MM.1S (cell line): ENCODE data around the gene SNCAIP.
"Not testable (repeated sequence)": the region's sequence is repeated elsewhere in the genome, so short reads cannot be mapped to it uniquely, and the experiment has no call there.

Source experiments
- DNase-seq: peaks from one replicate; pipeline ENCODE4 v3.0.0-alpha.2; 2015
- H2AFZ ChIP-seq: fragments of 300-600 bp; sonication (generic); 2 replicates; pipeline ENCODE4 v1.6.0; 2016; ENCODE audit warnings: antibody characterized with exemption, low read length
- H3F3A ChIP-seq: fragments of 300-600 bp; sonication (generic); 2 replicates; pipeline ENCODE4 v1.6.1; 2016; ENCODE audit warnings: mild to moderate bottlenecking, antibody characterized with exemption, low read length, moderate library complexity, mixed read lengths; ENCODE audit not compliant: insufficient read depth
- H3K27ac ChIP-seq: fragments of 300-600 bp; sonication (generic); 2 replicates; pipeline ENCODE4 v1.5.1; 2016; ENCODE audit warnings: mild to moderate bottlenecking, low read length
- H3K27me3 ChIP-seq: fragments of 300-600 bp; sonication (generic); replicated peaks from 2 replicates; pipeline ENCODE4 v1.6.0; 2016; ENCODE audit warnings: low read length; ENCODE audit not compliant: insufficient read depth
- H3K36me3 ChIP-seq: fragments of 300-600 bp; sonication (generic); replicated peaks from 2 replicates; pipeline ENCODE4 v1.6.1; 2016; ENCODE audit warnings: mild to moderate bottlenecking, low read length, mixed read lengths; ENCODE audit not compliant: insufficient read depth
- H3K4me1 ChIP-seq: fragments of 300-600 bp; sonication (generic); 2 replicates; pipeline ENCODE4 v1.6.1; 2016; ENCODE audit warnings: low read length, mixed read lengths
- H3K4me2 ChIP-seq: fragments of 300-600 bp; sonication (generic); 2 replicates; pipeline ENCODE4 v1.6.0; 2016; ENCODE audit warnings: low read depth, low read length
- H3K4me3 ChIP-seq: fragments of 300-600 bp; sonication (generic); 2 replicates; pipeline ENCODE4 v1.5.1; 2016; ENCODE audit warnings: low read length, mixed read lengths
- H3K79me2 ChIP-seq: fragments of 300-600 bp; sonication (generic); 2 replicates; pipeline ENCODE4 v1.6.1; 2016; ENCODE audit warnings: mixed run types, low read length, mixed read lengths
- H3K9ac ChIP-seq: fragments of 300-600 bp; sonication (generic); 2 replicates; pipeline ENCODE4 v1.6.1; 2016; ENCODE audit warnings: low read length, mixed read lengths
- H3K9me2 ChIP-seq: fragments of 300-600 bp; sonication (generic); replicated peaks from 2 replicates; pipeline ENCODE4 v1.6.1; 2016; ENCODE audit warnings: mild to moderate bottlenecking, low read length, mixed read lengths; ENCODE audit not compliant: insufficient read depth
- H3K9me3 ChIP-seq: fragments of 300-600 bp; sonication (generic); replicated peaks from 2 replicates; pipeline ENCODE4 v1.6.1; 2016; ENCODE audit warnings: mild to moderate bottlenecking, low read length, mixed read lengths; ENCODE audit not compliant: insufficient read depth
- H4K20me1 ChIP-seq: fragments of 300-600 bp; sonication (generic); 2 replicates; pipeline ENCODE4 v1.6.1; 2016; ENCODE audit warnings: mild to moderate bottlenecking, low read length, moderate library complexity, mixed read lengths; ENCODE audit not compliant: insufficient read depth
- CTCF ChIP-seq: fragments of 300-600 bp; sonication (generic); IDR thresholded peaks from 2 replicates; pipeline ENCODE4 v1.5.1; 2016; ENCODE audit warnings: antibody characterized with exemption, low read length, mixed read lengths
- EZH2 ChIP-seq: fragments of 300-600 bp; sonication (generic); optimal IDR thresholded peaks from 2 replicates; pipeline ENCODE3; 2017; ENCODE audit warnings: low read depth, mild to moderate bottlenecking, antibody characterized with exemption, low read length, mixed read lengths
- EZH2phosphoT487 ChIP-seq: fragments of 300-600 bp; sonication (generic); IDR thresholded peaks from 2 replicates; pipeline ENCODE4 v1.6.1; 2018; ENCODE audit warnings: antibody characterized with exemption, low read length

Gene SNCAIP

GRCh38 chr5:122377026-122377425, 65.0 kb downstream of the SNCAIP start:
- no peaks in the 10 kb centered on the region for H3K79me2 ChIP-seq
- no peak overlapping the region for H3K4me2 ChIP-seq
- no peak overlapping the region for H3K4me3 ChIP-seq
- no peak overlapping the region for H3K27ac ChIP-seq
- H3K36me3 ChIP-seq, result no peaks in the 10 kb centered on the region
- H3K9me2 ChIP-seq, result no peaks in the 10 kb centered on the region
- H3K9me3 ChIP-seq, result no peaks in the 10 kb centered on the region
- no peaks in the 10 kb centered on the region for H4K20me1 ChIP-seq
- no peaks in the 10 kb centered on the region for H3K27me3 ChIP-seq
- no peak overlapping the region for H2AFZ ChIP-seq
- no peak for DNase-seq
- H3K4me1 ChIP-seq, result no peaks in the 10 kb centered on the region
- no peak overlapping the region for H3K9ac ChIP-seq
- H3F3A ChIP-seq, result no peaks in the 10 kb centered on the region
- TF ChIP-seq CTCF (no peak), EZH2phosphoT487 (no peak), EZH2 (no peak)

GRCh38 chr5:122382938-122383337, 70.9 kb downstream of the SNCAIP start:
- not testable (repeated sequence) for H3K4me2 ChIP-seq, H3K9me3 ChIP-seq, H3K9me2 ChIP-seq, H3K36me3 ChIP-seq, H4K20me1 ChIP-seq, H3K27ac ChIP-seq, H3K9ac ChIP-seq, DNase-seq, H3K4me3 ChIP-seq, H3K4me1 ChIP-seq, H3K27me3 ChIP-seq, H3F3A ChIP-seq, H3K79me2 ChIP-seq, H2AFZ ChIP-seq

- H3K9me2 ChIP-seq, result no peaks in the 10 kb centered on the region
- no peaks in the 10 kb centered on the region for H3K27me3 ChIP-seq
- TF ChIP-seq EZH2phosphoT487 (no peak), EZH2 (no peak), CTCF (no peak)
- H3F3A ChIP-seq, result no peaks in the 10 kb centered on the region
- H4K20me1 ChIP-seq, result no peaks in the 10 kb centered on the region
- H3K4me3 ChIP-seq, result no peak overlapping the region
- H3K9ac ChIP-seq, result no peak overlapping the region
- no peaks in the 10 kb centered on the region for H3K4me1 ChIP-seq
- no peak for DNase-seq
- no peak overlapping the region for H3K4me2 ChIP-seq
- no peaks in the 10 kb centered on the region for H3K36me3 ChIP-seq
- no peaks in the 10 kb centered on the region for H3K9me3 ChIP-seq
- H2AFZ ChIP-seq, result no peak overlapping the region
- no peak overlapping the region for H3K27ac ChIP-seq
- no peaks in the 10 kb centered on the region for H3K79me2 ChIP-seq
These were observed 72.8 kb downstream of the SNCAIP start for GRCh38 chr5:122384739-122385235.

GRCh38 chr5:122385286-122385685, 73.2 kb downstream of the SNCAIP start:
- H3K4me3 ChIP-seq, result no peak overlapping the region
- H3K27me3 ChIP-seq, result no peaks in the 10 kb centered on the region
- H3K36me3 ChIP-seq, result no peaks in the 10 kb centered on the region
- H3K9me2 ChIP-seq, result no peaks in the 10 kb centered on the region
- H4K20me1 ChIP-seq, result no peaks in the 10 kb centered on the region
- DNase-seq, result no peak
- no peaks in the 10 kb centered on the region for H3K4me1 ChIP-seq
- H3K4me2 ChIP-seq, result no peak overlapping the region
- no peak for TF ChIP-seq CTCF
- no peak for TF ChIP-seq EZH2
- no peaks in the 10 kb centered on the region for H3F3A ChIP-seq
- H3K27ac ChIP-seq, result no peak overlapping the region
- H2AFZ ChIP-seq, result no peak overlapping the region
- H3K79me2 ChIP-seq, result no peaks in the 10 kb centered on the region
- no peaks in the 10 kb centered on the region for H3K9me3 ChIP-seq
- H3K9ac ChIP-seq, result no peak overlapping the region
